UCSD-AML1 (cell line): ENCODE measurements around the gene MTNR1A.

ENCODE experiments used
- DNase-seq: peaks from one replicate; lab custom pipeline; 2025; ENCODE audit not compliant: unreplicated experiment; lab: John Stamatoyannopoulos, UW

The MTNR1A gene

DNA sequence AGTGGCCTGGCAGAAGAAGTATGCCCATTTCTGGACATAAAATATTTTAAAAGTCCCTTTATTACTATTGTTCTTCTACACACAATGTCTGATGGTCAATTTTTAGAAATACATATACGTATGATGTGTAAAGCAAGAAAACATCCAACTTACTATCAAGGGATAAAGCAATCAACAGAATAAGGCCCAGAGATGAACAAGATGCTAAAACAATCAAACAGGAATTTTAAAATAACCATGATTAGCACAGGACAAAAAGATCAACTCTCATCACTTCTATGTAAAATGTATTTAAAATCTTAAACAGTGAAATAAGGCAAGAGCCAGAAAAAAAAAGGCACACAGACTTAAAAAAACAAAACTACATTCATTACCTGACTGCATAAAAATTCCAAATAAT lies 60.9 kb downstream of the MTNR1A start:
- no peak for DNase-seq

DNA sequence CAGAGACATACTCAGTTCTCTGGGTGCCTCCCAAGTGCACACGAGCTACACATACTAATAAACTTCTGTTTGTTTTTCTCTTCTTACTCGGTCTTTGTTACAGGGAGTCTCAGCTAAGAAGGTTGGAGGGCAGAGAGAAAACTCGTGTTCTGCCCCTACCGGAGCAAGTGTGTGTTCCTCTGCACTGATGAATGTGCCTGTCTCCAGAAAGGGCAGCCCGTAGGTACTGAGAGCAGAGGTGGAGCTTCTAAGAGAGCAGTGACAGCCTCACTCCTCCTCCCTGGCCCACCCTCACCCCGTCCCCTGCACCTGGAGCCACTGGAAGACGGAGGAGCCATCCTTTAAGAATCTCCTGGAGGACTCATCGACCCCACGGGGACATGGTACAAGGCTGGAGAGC lies 67.6 kb downstream of the MTNR1A start:
- no peak for DNase-seq

DNA sequence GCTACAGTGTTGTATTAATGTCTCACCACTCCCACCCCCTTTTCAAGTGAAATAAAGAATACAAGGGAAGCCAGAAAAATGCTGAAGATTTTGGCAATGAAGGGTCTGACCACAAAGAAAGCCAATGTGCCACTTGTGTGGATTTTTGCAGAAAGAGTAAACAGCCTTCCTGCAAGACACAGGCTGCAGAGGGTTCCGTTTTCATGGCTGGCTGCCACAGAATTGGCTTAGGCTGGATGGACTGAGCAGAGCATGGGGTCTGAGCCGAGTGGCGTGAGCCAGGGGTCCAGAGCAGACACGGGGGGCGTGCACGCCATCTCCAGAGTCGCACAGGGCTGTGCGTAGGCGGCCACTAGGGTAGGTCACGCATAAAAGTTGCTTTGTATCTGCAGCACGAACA lies 69.2 kb downstream of the MTNR1A start:
- no peak for DNase-seq

DNA sequence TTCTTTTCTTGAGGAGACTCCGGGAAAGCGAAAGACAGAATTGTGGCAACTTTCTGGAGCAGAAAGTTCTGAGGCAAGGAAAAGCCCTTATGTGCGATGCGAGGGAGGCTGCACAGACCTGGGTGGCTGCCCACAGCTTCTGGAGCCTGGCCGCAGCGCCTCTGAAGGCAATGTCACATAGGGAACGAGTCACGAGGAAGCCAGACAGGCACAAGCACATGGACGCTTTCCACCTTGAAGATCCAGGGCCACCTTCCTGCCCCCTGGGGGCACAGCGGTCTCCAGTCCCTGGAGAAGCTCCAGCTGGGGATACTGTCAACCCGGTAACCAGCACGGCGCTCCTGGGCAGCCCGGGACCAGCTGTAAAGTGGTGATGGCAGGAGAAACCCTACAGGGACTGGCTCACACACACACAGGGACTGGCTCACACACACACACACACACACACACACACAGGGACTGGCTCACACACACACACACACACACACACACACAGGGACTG lies 69.8 kb downstream of the MTNR1A start:
- DNase-seq = no peak

DNA sequence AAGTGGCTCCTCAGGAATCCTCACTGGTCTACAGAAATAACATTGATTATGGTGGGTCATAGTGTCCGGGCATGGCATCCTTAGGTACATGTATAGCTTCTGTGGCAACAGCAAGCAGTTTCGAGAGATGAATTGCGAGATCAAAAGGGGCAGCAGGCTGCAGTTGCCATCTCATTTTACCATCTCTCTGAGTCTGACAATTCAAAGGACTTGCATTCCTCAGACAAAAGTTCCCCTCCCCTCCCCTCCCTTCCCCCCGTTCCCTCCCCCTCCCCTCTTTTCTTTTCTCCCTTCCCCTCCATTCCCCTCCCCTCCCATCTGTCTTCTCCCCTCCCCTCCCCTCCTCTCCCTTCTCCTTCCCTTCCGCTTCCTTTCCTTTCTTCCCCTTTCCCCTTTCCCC lies 70.2 kb downstream of the MTNR1A start:
- no peak for DNase-seq

DNA sequence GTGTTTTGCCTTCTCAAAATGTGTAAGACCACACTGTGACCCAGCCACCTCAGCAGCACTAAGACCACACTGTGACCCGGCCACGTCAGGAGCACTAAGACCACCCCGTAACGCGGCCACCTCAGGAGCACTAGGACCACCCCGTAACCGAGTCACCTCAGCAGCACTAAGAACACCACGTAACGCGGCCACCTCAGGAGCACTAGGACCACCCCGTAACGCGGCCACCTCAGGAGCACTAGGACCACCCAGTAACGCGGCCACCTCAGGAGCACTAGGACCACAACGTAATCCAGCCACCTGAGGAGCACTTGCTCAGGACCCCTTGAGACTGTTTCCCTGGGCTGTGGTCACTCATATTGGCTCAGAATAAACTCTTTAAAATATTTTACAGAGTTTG lies 71.7 kb downstream of the MTNR1A start:
- DNase-seq = no peak
